Measurements from ENCODE around the gene KRTAP5-2.

- no peak for TF ChIP-seq CTCF (IDR thresholded peaks at IDR 0.05; ENCODE audit: borderline replicate concordance, extremely low read depth, low read length, poor library complexity, severe bottlenecking)
- TF ChIP-seq EZH2 (IDR thresholded peaks at IDR 0.05; ENCODE audit: borderline replicate concordance, low read depth, low read length, severe bottlenecking) = no peak
Measured at GRCh38 chr11:1604711-1605110, 6.6 kb upstream of the KRTAP5-2 start.

Measured in DND-41 (cell line).